IMR-90 (cell line): ENCODE measurements around the gene RNF217. TPM values are rescaled to one million over a fixed set of nuclear protein-coding genes. Genes with fewer than 3 reads are reported as not detected.

Source experiments
- ATAC-seq: fragments of 200-7000 bp; cut with Tn5 transposase; 2 replicates; pipeline ENCODE4 v1.9.1; 2020; ENCODE audit warnings: low read depth, mild to moderate bottlenecking, moderate library complexity
- BruUV-seq: library from RNA; stranded (reverse); fragments of 400-500 nt; replicated peaks from 2 replicates; lab custom pipeline; 2021; lab: Mats Ljungman, UMichigan
- CTCF ChIA-PET: fragments of 300-600 bp; formaldehyde crosslinking; extraction: SDS; loops from one replicate; lab custom pipeline; 2021; ENCODE audit warnings: antibody characterized with exemption; lab: Yijun Ruan, JAX
- POLR2A ChIA-PET: fragments of 300-600 bp; sonication (Branson Sonifier 250); formaldehyde crosslinking; loops from one replicate; lab custom pipeline; 2022; ENCODE audit warnings: antibody characterized with exemption; ENCODE audit not compliant: unreplicated experiment; lab: Charles Lee
- DNase-seq: peaks from one replicate; pipeline ENCODE4 v3.0.0; 2013
- H2AFZ ChIP-seq: replicated peaks from 2 replicates; pipeline ENCODE3; 2013; ENCODE audit warnings: low read length, mild to moderate bottlenecking; ENCODE audit not compliant: poor library complexity
- H2AK5ac ChIP-seq: 2 replicates; pipeline ENCODE4 v1.6.1; 2013; ENCODE audit warnings: low read depth, low read length, inconsistent platforms
- H2AK9ac ChIP-seq: replicated peaks from 2 replicates; pipeline ENCODE3; 2013; ENCODE audit warnings: mild to moderate bottlenecking, low read depth, low read length, moderate library complexity; ENCODE audit not compliant: poor library complexity
- H2BK120ac ChIP-seq: 2 replicates; pipeline ENCODE4 v1.6.1; 2013; ENCODE audit warnings: low read depth, low read length, inconsistent platforms
- H2BK15ac ChIP-seq: 3 replicates; pipeline ENCODE4 v1.6.1; 2013; ENCODE audit warnings: low read depth, low read length, inconsistent platforms
- H2BK20ac ChIP-seq: 2 replicates; pipeline ENCODE4 v1.6.1; 2013; ENCODE audit warnings: low read depth, mild to moderate bottlenecking, inconsistent platforms, low read length, moderate library complexity
- H2BK5ac ChIP-seq: 2 replicates; pipeline ENCODE4 v1.6.1; 2013; ENCODE audit warnings: mild to moderate bottlenecking, low read depth, low read length, inconsistent platforms; ENCODE audit not compliant: poor library complexity, severe bottlenecking
- H3K14ac ChIP-seq: replicated peaks from 2 replicates; pipeline ENCODE4 v1.6.1; 2013; ENCODE audit warnings: low read depth, low read length, inconsistent platforms
- H3K18ac ChIP-seq: 2 replicates; pipeline ENCODE4 v1.6.1; 2013; ENCODE audit warnings: low read depth, low read length, control low read depth
- H3K23ac ChIP-seq: 2 replicates; pipeline ENCODE4 v1.6.1; 2013; ENCODE audit warnings: low read depth, low read length, inconsistent platforms
- H3K27ac ChIP-seq: 2 replicates; pipeline ENCODE4 v1.5.1; 2013; ENCODE audit warnings: mild to moderate bottlenecking, control low read depth, low read length; ENCODE audit not compliant: insufficient read depth
- H3K27me3 ChIP-seq: 2 replicates; pipeline ENCODE4 v1.6.1; 2013; ENCODE audit warnings: low read length; ENCODE audit not compliant: control insufficient read depth, insufficient read depth
- H3K36me3 ChIP-seq: 2 replicates; pipeline ENCODE4 v1.6.1; 2013; ENCODE audit warnings: low read length, mixed read lengths; ENCODE audit not compliant: control insufficient read depth, insufficient read depth
- H3K4ac ChIP-seq: 2 replicates; pipeline ENCODE4 v1.6.1; 2013; ENCODE audit warnings: low read depth, low read length, inconsistent platforms
- H3K4me1 ChIP-seq: 2 replicates; pipeline ENCODE4 v1.6.1; 2013; ENCODE audit warnings: low read length, mixed read lengths; ENCODE audit not compliant: control insufficient read depth, insufficient read depth
- H3K4me2 ChIP-seq: 2 replicates; pipeline ENCODE4 v1.6.1; 2013; ENCODE audit warnings: low read depth, mild to moderate bottlenecking, control low read depth, low read length, moderate library complexity
- H3K4me3 ChIP-seq: 2 replicates; pipeline ENCODE4 v1.5.1; 2013; ENCODE audit warnings: low read depth, mild to moderate bottlenecking, control low read depth, low read length, moderate library complexity; ENCODE audit not compliant: insufficient read depth
- H3K56ac ChIP-seq: 2 replicates; pipeline ENCODE4 v1.6.1; 2013; ENCODE audit warnings: low read length, inconsistent platforms; ENCODE audit not compliant: insufficient read depth; ENCODE audit errors: extremely low read depth
- H3K79me1 ChIP-seq, 2 experiments: 2 replicates each; pipeline ENCODE4 v1.6.1; 2013; ENCODE audit warnings: low read length in 2 of 2, inconsistent platforms in 1 of 2, low read depth in 1 of 2
- H3K9ac ChIP-seq: 2 replicates; pipeline ENCODE4 v1.6.1; 2013; ENCODE audit warnings: low read depth, low read length, control low read depth
- H3K9me1 ChIP-seq: 2 replicates; pipeline ENCODE4 v1.6.1; 2013; ENCODE audit warnings: low read length, inconsistent platforms; ENCODE audit not compliant: insufficient read depth
- H3K9me3 ChIP-seq: 2 replicates; pipeline ENCODE4 v1.6.1; 2013; ENCODE audit warnings: low read length; ENCODE audit not compliant: control insufficient read depth, insufficient read depth
- H4K20me1 ChIP-seq: 2 replicates; pipeline ENCODE4 v1.6.1; 2013; ENCODE audit warnings: low read length, inconsistent platforms; ENCODE audit not compliant: insufficient read depth
- H4K5ac ChIP-seq: 2 replicates; pipeline ENCODE4 v1.6.1; 2013; ENCODE audit warnings: mild to moderate bottlenecking, low read depth, low read length, control low read depth
- H4K8ac ChIP-seq, 2 experiments: 2 replicates each; pipeline ENCODE4 v1.6.1; 2013; ENCODE audit warnings: low read depth in 2 of 2, low read length in 2 of 2, control low read depth in 1 of 2, inconsistent platforms in 1 of 2
- H4K91ac ChIP-seq: 2 replicates; pipeline ENCODE4 v1.6.1; 2013; ENCODE audit warnings: low read depth, low read length, inconsistent platforms; ENCODE audit not compliant: insufficient read depth
- BHLHE40 ChIP-seq: fragments of 150-350 bp; IDR thresholded peaks from 2 replicates; pipeline ENCODE4 v1.6.1; 2016; ENCODE audit warnings: mild to moderate bottlenecking, low read depth, low read length
- CEBPB ChIP-seq: IDR thresholded peaks from 2 replicates; pipeline ENCODE4 v1.6.1; 2012; ENCODE audit warnings: low read depth, low read length, improper control_type of control experiment
- MAFK ChIP-seq: IDR thresholded peaks from 2 replicates; pipeline ENCODE4 v1.6.1; 2012; ENCODE audit warnings: low read depth, low read length, improper control_type of control experiment
- SMC3 ChIP-seq: fragments of 150-350 bp; IDR thresholded peaks from 2 replicates; pipeline ENCODE4 v1.6.1; 2016; ENCODE audit warnings: low read depth, mild to moderate bottlenecking, antibody characterized with exemption, low read length, moderate library complexity
- WGBS, 2 experiments: methylation state at CpG; one replicate each; pipeline versions ENCODE4 v1.1.5 to v1.1.7; 2013; ENCODE audit warnings: missing lambda C conversion rate in 2 of 2; ENCODE audit not compliant: insufficient read length in 1 of 2; ENCODE audit errors: extremely low coverage in 2 of 2; 5-methylcytosine and 5-hydroxymethylcytosine counted together
- dilution Hi-C: fragments of 300-500 bp; cut with HindIII; formaldehyde crosslinking; loops from one replicate; pipeline ENCODE4 v1.14.3; 2018; ENCODE audit warnings: low sequenced_read_pairs; ENCODE audit not compliant: unreplicated experiment
- in situ Hi-C: fragments of 300-500 bp; cut with MboI; formaldehyde crosslinking; loops from 3 replicates; pipeline ENCODE4 v1.14.3; 2019; ENCODE audit warnings: low sequenced_read_pairs, inconsistent platforms, mixed read lengths
- intact Hi-C: fragments of 100-400 bp; cut with micrococcal nuclease; formaldehyde crosslinking; loops from 2 replicates; pipeline ENCODE4 v1.10.0; 2022
- polyA plus RNA-seq, 3 experiments: library from polyadenylated mRNA; depleted of rRNA; stranded (reverse); fragments of >200 nt; gene quantifications; 2 replicates each; pipeline ENCODE4 v1.2.3, GENCODE V29; 2012; ENCODE audit warnings: low replicate concordance in 1 of 3
- total RNA-seq: library from RNA; depleted of rRNA; stranded (reverse); fragments of >200 nt; gene quantifications from 2 replicates; pipeline ENCODE4 v1.2.3, GENCODE V29; 2012
- TF ChIP-seq, protein P1 (sequence below): fragments of 150-350 bp; IDR thresholded peaks from 2 replicates; pipeline ENCODE4 v1.6.1; 2017; ENCODE audit warnings: mild to moderate bottlenecking, antibody characterized with exemption, low read length, low read depth
- TF ChIP-seq, protein P2 (sequence below): fragments of 150-350 bp; IDR thresholded peaks from 2 replicates; pipeline ENCODE4 v1.6.1; 2016; ENCODE audit warnings: low read depth, mild to moderate bottlenecking, low read length, moderate library complexity, borderline replicate concordance

Gene RNF217
- total and polyA plus RNA-seq, 2 of the 4 experiments (the other 2 are of a cell fraction) = 11.7 to 20.4 TPM

DNA sequence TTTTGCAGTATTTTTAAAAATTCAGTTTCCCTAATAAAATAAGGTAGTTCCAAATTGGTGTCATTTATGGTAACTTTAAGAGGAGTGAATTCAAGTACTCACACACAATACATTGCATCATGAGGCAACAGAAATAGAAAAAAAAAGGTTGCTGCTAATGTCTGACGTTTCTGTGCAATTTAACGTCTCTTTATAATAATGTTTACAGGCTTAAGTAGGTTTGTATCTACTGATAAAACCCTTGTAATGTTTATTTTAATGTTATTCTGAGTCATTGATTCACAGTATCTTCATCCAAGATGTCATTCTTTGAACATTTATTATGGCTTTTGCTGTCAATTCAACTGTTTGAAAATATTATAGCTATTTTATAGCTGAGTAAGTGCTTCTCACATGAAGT, 86.0 kb downstream of the RNF217 start:
- H4K5ac ChIP-seq = no peak overlapping the region
- H3K9me3 ChIP-seq = no peaks in the 10 kb centered on the region
- DNase-seq = no peak
- H3K18ac ChIP-seq = no peak overlapping the region
- H2AFZ ChIP-seq = no peak overlapping the region
- dilution Hi-C loops = no loop called here
- ATAC-seq = no peak
- H3K9me1 ChIP-seq = peaks cover 2% of the 10 kb centered on the region; the same call in 1 of the 2 replicates
- intact Hi-C loops = no loop called here
- no peaks in the 10 kb centered on the region for H3K27me3 ChIP-seq
- H2AK9ac ChIP-seq = no peak overlapping the region
- no peak overlapping the region for H4K8ac ChIP-seq
- no peak overlapping the region for H2BK120ac ChIP-seq
- H3K4me1 ChIP-seq = peaks cover 6% of the 10 kb centered on the region
- TF ChIP-seq, protein P1, sequence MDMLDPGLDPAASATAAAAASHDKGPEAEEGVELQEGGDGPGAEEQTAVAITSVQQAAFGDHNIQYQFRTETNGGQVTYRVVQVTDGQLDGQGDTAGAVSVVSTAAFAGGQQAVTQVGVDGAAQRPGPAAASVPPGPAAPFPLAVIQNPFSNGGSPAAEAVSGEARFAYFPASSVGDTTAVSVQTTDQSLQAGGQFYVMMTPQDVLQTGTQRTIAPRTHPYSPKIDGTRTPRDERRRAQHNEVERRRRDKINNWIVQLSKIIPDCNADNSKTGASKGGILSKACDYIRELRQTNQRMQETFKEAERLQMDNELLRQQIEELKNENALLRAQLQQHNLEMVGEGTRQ = no peak
- TF ChIP-seq CEBPB (peak; percentile 53; the same call in 1 of the 2 replicates), SMC3 (no peak), BHLHE40 (no peak), MAFK (no peak)
- TF ChIP-seq, protein P2, sequence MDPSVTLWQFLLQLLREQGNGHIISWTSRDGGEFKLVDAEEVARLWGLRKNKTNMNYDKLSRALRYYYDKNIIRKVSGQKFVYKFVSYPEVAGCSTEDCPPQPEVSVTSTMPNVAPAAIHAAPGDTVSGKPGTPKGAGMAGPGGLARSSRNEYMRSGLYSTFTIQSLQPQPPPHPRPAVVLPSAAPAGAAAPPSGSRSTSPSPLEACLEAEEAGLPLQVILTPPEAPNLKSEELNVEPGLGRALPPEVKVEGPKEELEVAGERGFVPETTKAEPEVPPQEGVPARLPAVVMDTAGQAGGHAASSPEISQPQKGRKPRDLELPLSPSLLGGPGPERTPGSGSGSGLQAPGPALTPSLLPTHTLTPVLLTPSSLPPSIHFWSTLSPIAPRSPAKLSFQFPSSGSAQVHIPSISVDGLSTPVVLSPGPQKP = no peak
- H3K4ac ChIP-seq = no peak overlapping the region
- CTCF ChIA-PET = no interaction called here
- H2BK15ac ChIP-seq = no peak overlapping the region
- H2AK5ac ChIP-seq = no peak overlapping the region
- H3K23ac ChIP-seq = no peak overlapping the region
- no TSS peak for BruUV-seq
- no peak overlapping the region for H3K4me3 ChIP-seq
- no peak overlapping the region for H4K91ac ChIP-seq
- H3K14ac ChIP-seq = no peak overlapping the region
- peaks cover 34 to 47% of the 10 kb centered on the region in 2 experiments for H3K79me1 ChIP-seq
- no CpG with 5 or more reads among the region's 2 CpGs for WGBS, 2 experiments
- H3K56ac ChIP-seq = no peak overlapping the region
- H2BK20ac ChIP-seq = no peak overlapping the region
- no peak overlapping the region for H3K9ac ChIP-seq
- no peak overlapping the region for H3K27ac ChIP-seq
- peaks cover under 1% of the 10 kb centered on the region; the same call in 1 of the 2 replicates for H4K20me1 ChIP-seq
- in situ Hi-C loops = no loop called here
- H3K4me2 ChIP-seq = no peak overlapping the region
- POLR2A ChIA-PET = no interaction called here
- no peak overlapping the region for H2BK5ac ChIP-seq
- H3K36me3 ChIP-seq = peaks cover 13% of the 10 kb centered on the region
